ENCODE measurements around the gene RAB36. TPM values are rescaled to one million over a fixed set of nuclear protein-coding genes. Genes with fewer than 3 reads are reported as not detected.

The RAB36 gene
- total RNA-seq, 1 experiment from 2014 or later = 1.4 TPM

GRCh38 chr22:23119494-23120414 lies 25.5 kb upstream of the RAB36 start:
- H4K20me1 ChIP-seq (ENCODE audit: control insufficient read depth, insufficient read depth, insufficient read length) = no peaks in the 10 kb centered on the region
- H3K4ac ChIP-seq (ENCODE audit: low read depth, low read length) = no peak overlapping the region
- no peak overlapping the region for H2BK120ac ChIP-seq (ENCODE audit: low read depth, low read length, poor library complexity, severe bottlenecking)
- no peaks in the 10 kb centered on the region for H3K23me2 ChIP-seq (ENCODE audit: insufficient read length, low read depth, low read length, poor library complexity, severe bottlenecking)
- peaks cover 10 to 17% of the 10 kb centered on the region in 2 experiments; a peak in 3 of 4 replicates for H3K4me1 Mint-ChIP-seq
- no peak overlapping the region for H3K4me2 ChIP-seq (ENCODE audit: insufficient read depth, insufficient read length, low read length)
- no peaks in the 10 kb centered on the region for H3K4me1 ChIP-seq (ENCODE audit: insufficient read depth, low read length)
- no peak overlapping the region for H3K14ac ChIP-seq (ENCODE audit: insufficient read depth, low read length)
- no peak overlapping the region for H4K8ac ChIP-seq (replicated peaks; ENCODE audit: insufficient read length, low read depth, low read length)
- no peak overlapping the region for H3K27ac ChIP-seq (ENCODE audit: insufficient read length, low read depth, low read length)
- H2BK5ac ChIP-seq (ENCODE audit: insufficient read length, low read length) = no peak overlapping the region
- H3K9me3 Mint-ChIP-seq = no peaks in the 10 kb centered on the region
- no peak overlapping the region for H3K23ac ChIP-seq (ENCODE audit: insufficient read length, low read depth, low read length)
- peaks cover 61% of the 10 kb centered on the region for H3K27me3 Mint-ChIP-seq (ENCODE audit: low read depth)
- H4K91ac ChIP-seq (ENCODE audit: insufficient read length, low read depth, low read length) = no peak overlapping the region
- no peaks in the 10 kb centered on the region for H3K9me3 ChIP-seq (ENCODE audit: control insufficient read depth, low read depth, low read length)
- peaks cover 0 to 6% (median 0%) of the 10 kb centered on the region in 3 experiments; a peak in 3 of 7 replicates for H3K36me3 Mint-ChIP-seq (ENCODE audit: insufficient read depth in 1 of 3, low read depth in 3 of 3)
- H2AFZ ChIP-seq (ENCODE audit: low read length) = no peak overlapping the region
- no peak overlapping the region for H3T11ph ChIP-seq (ENCODE audit: low read length)
- no peak overlapping the region for H3K18ac ChIP-seq (ENCODE audit: insufficient read length, low read depth, low read length)
- DNase-seq = no peak
- no peak overlapping the region for H3K9ac ChIP-seq (ENCODE audit: extremely low read depth, insufficient read length, low read length)
- no peaks in the 10 kb centered on the region for H3K79me2 ChIP-seq (ENCODE audit: insufficient read depth, low read length)
- WGBS (ENCODE audit: extremely low coverage, insufficient read length, low lambda C conversion rate) = no CpG with 5 or more reads among the region's 15 CpGs
- peak overlapping the region in 1 of 3 experiments; percentile 79; a peak in 2 of 7 replicates for H3K27ac Mint-ChIP-seq
- H3K79me1 ChIP-seq (ENCODE audit: insufficient read depth, low read depth, low read length, poor library complexity, severe bottlenecking) = no peaks in the 10 kb centered on the region
- H3K56ac ChIP-seq (ENCODE audit: insufficient read length, low read depth, low read length) = no peak overlapping the region
- TF ChIP-seq, protein P1, sequence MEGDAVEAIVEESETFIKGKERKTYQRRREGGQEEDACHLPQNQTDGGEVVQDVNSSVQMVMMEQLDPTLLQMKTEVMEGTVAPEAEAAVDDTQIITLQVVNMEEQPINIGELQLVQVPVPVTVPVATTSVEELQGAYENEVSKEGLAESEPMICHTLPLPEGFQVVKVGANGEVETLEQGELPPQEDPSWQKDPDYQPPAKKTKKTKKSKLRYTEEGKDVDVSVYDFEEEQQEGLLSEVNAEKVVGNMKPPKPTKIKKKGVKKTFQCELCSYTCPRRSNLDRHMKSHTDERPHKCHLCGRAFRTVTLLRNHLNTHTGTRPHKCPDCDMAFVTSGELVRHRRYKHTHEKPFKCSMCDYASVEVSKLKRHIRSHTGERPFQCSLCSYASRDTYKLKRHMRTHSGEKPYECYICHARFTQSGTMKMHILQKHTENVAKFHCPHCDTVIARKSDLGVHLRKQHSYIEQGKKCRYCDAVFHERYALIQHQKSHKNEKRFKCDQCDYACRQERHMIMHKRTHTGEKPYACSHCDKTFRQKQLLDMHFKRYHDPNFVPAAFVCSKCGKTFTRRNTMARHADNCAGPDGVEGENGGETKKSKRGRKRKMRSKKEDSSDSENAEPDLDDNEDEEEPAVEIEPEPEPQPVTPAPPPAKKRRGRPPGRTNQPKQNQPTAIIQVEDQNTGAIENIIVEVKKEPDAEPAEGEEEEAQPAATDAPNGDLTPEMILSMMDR (conservative IDR thresholded peaks at IDR 0.05) = no peak; the same call in 2 of the 3 replicates
- no peak overlapping the region for H3K4me3 Mint-ChIP-seq
- no peak overlapping the region for H4K5ac ChIP-seq (ENCODE audit: insufficient read length, low read depth, low read length)
- no peak overlapping the region for H2BK20ac ChIP-seq (ENCODE audit: low read depth, low read length, poor library complexity, severe bottlenecking)
- no peaks in the 10 kb centered on the region; the same call in 1 of the 2 replicates for H3K27me3 ChIP-seq (ENCODE audit: insufficient read depth, low read length)
- H2AK5ac ChIP-seq (ENCODE audit: insufficient read length, low read length) = no peak overlapping the region
- H2BK15ac ChIP-seq (ENCODE audit: low read depth, low read length) = no peak overlapping the region
- H2BK12ac ChIP-seq (ENCODE audit: insufficient read length, low read depth, low read length) = no peak overlapping the region
